ENCODE data around the gene RELT.
"Not testable (repeated sequence)": the region's sequence is repeated elsewhere in the genome, so short reads cannot be mapped to it uniquely, and the experiment has no call there.

Gene RELT

GRCh38 chr11:73416786-73417185, 40.6 kb downstream of the RELT start:
- no peak overlapping the region for H3K4me3 ChIP-seq (ENCODE audit: low read length)
- no peak for DNase-seq (ENCODE audit: low read depth, low spot score)

GRCh38 chr11:73420136-73420535, 43.9 kb downstream of the RELT start:
- DNase-seq (ENCODE audit: low read depth, low spot score) = no peak
- H3K4me3 ChIP-seq (ENCODE audit: low read length) = no peak overlapping the region

GRCh38 chr11:73422886-73423285, 46.7 kb downstream of the RELT start:
- no peak overlapping the region for H3K4me3 ChIP-seq (ENCODE audit: low read length)
- no peak for DNase-seq (ENCODE audit: low read depth, low spot score)

GRCh38 chr11:73423506-73423905, 47.3 kb downstream of the RELT start:
- no peak for DNase-seq (ENCODE audit: low read depth, low spot score)
- no peak overlapping the region for H3K4me3 ChIP-seq (ENCODE audit: low read length)

GRCh38 chr11:73425108-73425507, 48.9 kb downstream of the RELT start:
- H3K4me3 ChIP-seq (ENCODE audit: low read length) = no peak overlapping the region
- DNase-seq (ENCODE audit: low read depth, low spot score) = no peak

GRCh38 chr11:73426219-73426850, 50.1 kb downstream of the RELT start:
- H3K4me3 ChIP-seq (ENCODE audit: low read length) = no peak overlapping the region
- no peak for DNase-seq (ENCODE audit: low read depth, low spot score)

- no peak for DNase-seq (ENCODE audit: low read depth, low spot score)
- H3K4me3 ChIP-seq (ENCODE audit: low read length) = no peak overlapping the region
Observed at GRCh38 chr11:73428227-73428626, 52.0 kb downstream of the RELT start.

- DNase-seq (ENCODE audit: low read depth, low spot score) = no peak
- H3K4me3 ChIP-seq (ENCODE audit: low read length) = no peak overlapping the region
Observed at GRCh38 chr11:73428699-73429098, 52.5 kb downstream of the RELT start.

- no peak for DNase-seq (ENCODE audit: low read depth, low spot score)
- no peak overlapping the region for H3K4me3 ChIP-seq (ENCODE audit: low read length)
Observed at GRCh38 chr11:73429121-73429750, 53.0 kb downstream of the RELT start.

GRCh38 chr11:73430326-73430725, 54.1 kb downstream of the RELT start:
- H3K4me3 ChIP-seq (ENCODE audit: low read length) = no peak overlapping the region
- no peak for DNase-seq (ENCODE audit: low read depth, low spot score)

GRCh38 chr11:73431396-73431795, 55.2 kb downstream of the RELT start:
- DNase-seq (ENCODE audit: low read depth, low spot score) = no peak

GRCh38 chr11:73436859-73437258, 60.7 kb downstream of the RELT start:
- H3K4me3 ChIP-seq (ENCODE audit: low read length); DNase-seq (ENCODE audit: low read depth, low spot score): not testable (repeated sequence)

More at GRCh38 chr11:73431396-73431795, 55.2 kb downstream of the RELT start:
- no peak overlapping the region for H3K4me3 ChIP-seq (ENCODE audit: low read length)

- no peak overlapping the region for H3K4me3 ChIP-seq (ENCODE audit: low read length)
- DNase-seq (ENCODE audit: low read depth, low spot score) = no peak
Observed at GRCh38 chr11:73439002-73439843, 63.0 kb downstream of the RELT start.

- no peak for DNase-seq (ENCODE audit: low read depth, low spot score)
Observed at GRCh38 chr11:73445980-73446379, 69.8 kb downstream of the RELT start.

GRCh38 chr11:73446766-73447165, 70.6 kb downstream of the RELT start:
- DNase-seq (ENCODE audit: low read depth, low spot score) = no peak
- H3K4me3 ChIP-seq (ENCODE audit: low read length) = no peak overlapping the region

More at GRCh38 chr11:73445980-73446379, 69.8 kb downstream of the RELT start:
- H3K4me3 ChIP-seq (ENCODE audit: low read length) = no peak overlapping the region

Data from Jurkat, Clone E6-1 (cell line).